Prostate gland (tissue), 2 donors: ENCODE measurements around the gene FOXL1. TPM values are rescaled to one million over a fixed set of nuclear protein-coding genes. Genes with fewer than 3 reads are reported as not detected.
A peak's percentile ranks its signal among the peaks of the same experiment; 100 is the strongest.

Experiments
- DNase-seq: peaks from one replicate; pipeline ENCODE4 v3.0.0-alpha.2; 2019; ENCODE audit warnings: low spot score
- H3K27ac ChIP-seq, 2 donors: fragments of 200-600 bp; sonication (generic); 2 replicates each; pipeline ENCODE4 v1.5.1; 2017 to 2019
- H3K27me3 ChIP-seq: fragments of 200-600 bp; sonication (generic); replicated peaks from 2 replicates; pipeline ENCODE4 v1.5.1; 2019; ENCODE audit not compliant: insufficient read depth
- H3K36me3 ChIP-seq, 2 donors: fragments of 200-600 bp; sonication (generic); 1 replicate in 1 of 2; 2 replicates in 1 of 2; pipeline versions ENCODE4 v1.5.1 to v1.8.1; 2017 to 2019
- H3K4me1 ChIP-seq: fragments of 200-600 bp; sonication (generic); replicated peaks from 2 replicates; pipeline ENCODE4 v1.5.1; 2019
- H3K4me3 ChIP-seq, 2 donors: fragments of 200-600 bp; sonication (generic); 2 replicates each; pipeline ENCODE4 v1.5.1; 2017 to 2019
- H3K9me3 ChIP-seq: fragments of 200-600 bp; sonication (generic); 2 replicates; pipeline ENCODE4 v1.5.1; 2017
- POLR2A ChIP-seq: fragments of 450-650 bp; IDR thresholded peaks from one replicate; pipeline ENCODE4 v1.6.1; 2016; ENCODE audit warnings: antibody characterized with exemption, mild to moderate bottlenecking
- POLR2AphosphoS5 ChIP-seq: sonication (generic); formaldehyde crosslinking; IDR thresholded peaks from one replicate; pipeline ENCODE4 v1.6.1; 2017; ENCODE audit warnings: antibody characterized with exemption
- WGBS: methylation state at CpG from one replicate; pipeline ENCODE4 v1.1.5; 2018; 5-methylcytosine and 5-hydroxymethylcytosine counted together
- intact Hi-C: fragments of 100-400 bp; cut with DNase I; formaldehyde crosslinking; loops from one replicate; pipeline ENCODE4 v1.14.2; 2022
- total RNA-seq, 2 donors: library from RNA; depleted of rRNA; stranded (reverse); fragments of >200 nt; gene quantifications; one replicate each; pipeline ENCODE4 v1.1.0, GENCODE V29; 2016
- TF ChIP-seq, protein P1 (sequence below), 4 experiments: fragments of 200-600 bp in 2 of 4; fragments of 450-650 bp in 2 of 4; sonication (generic) in 2 of 4; IDR thresholded peaks; 1 replicate in 3 of 4; 2 replicates in 1 of 4; pipeline ENCODE4 v1.5.1; 2016 to 2019; ENCODE audit warnings: antibody characterized with exemption in 4 of 4, mild to moderate bottlenecking in 2 of 4, moderate library complexity in 2 of 4

The FOXL1 gene
- total RNA-seq, 2 donors from 2014 or later = 0.87 to 8.6 TPM

DNA sequence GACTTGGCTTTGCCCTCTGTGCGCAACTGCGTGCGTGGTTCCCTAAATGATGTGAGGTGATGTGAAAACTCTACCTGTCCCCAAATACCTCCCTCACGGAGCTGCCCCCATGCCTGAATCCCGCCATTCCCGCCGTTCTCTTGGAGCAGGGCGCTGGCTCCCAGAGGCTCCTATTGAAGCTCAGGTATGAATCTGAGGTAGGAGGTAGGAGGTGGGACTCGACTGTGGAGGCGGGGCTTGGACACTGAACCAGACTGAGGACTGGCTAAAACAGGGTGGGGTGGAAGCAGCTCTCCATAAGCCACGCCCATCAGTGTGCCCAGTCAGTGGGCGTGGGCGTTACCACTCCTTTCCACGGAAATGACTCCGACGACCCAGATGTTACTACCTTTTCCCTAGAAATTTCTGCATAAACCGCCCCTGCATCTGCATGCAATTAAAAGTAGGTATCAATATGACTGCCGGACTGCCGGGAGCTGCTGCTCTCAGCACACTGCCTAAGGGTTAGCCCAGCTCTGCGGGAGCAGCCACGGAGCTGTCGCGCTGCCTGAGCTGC lies 41.0 kb downstream of the FOXL1 start:
- 93% methylated on average over 23 of the region's 23 CpGs for WGBS
- TF ChIP-seq POLR2AphosphoS5 = no peak
- no peaks in the 10 kb centered on the region for H3K9me3 ChIP-seq
- intact Hi-C loops = no loop called here
- no peak overlapping the region for H3K27ac ChIP-seq
- H3K36me3 ChIP-seq = no peaks in the 10 kb centered on the region
- H3K4me1 ChIP-seq = no peaks in the 10 kb centered on the region
- no peak for DNase-seq
- no peak overlapping the region for H3K4me3 ChIP-seq
- no peaks in the 10 kb centered on the region for H3K27me3 ChIP-seq

DNA sequence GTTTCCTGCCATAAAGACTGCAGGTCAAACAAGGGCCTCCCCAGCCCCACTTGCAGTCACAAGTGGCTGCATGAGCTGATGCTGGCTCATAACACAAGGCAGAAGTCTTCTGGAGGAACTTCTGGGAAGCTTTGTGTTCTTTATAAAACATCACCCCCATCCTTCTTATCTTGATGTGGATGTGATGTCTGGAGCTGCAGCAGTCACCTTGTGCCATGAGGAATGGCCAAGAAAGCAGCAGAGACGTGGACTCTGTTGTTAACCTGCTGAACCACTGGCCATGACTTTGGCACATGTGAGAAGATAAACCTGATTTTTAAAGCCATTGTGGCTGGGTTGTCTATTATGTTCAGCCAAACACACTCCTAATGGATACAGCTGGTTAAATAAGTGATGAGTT lies 41.8 kb downstream of the FOXL1 start:
- Histone ChIP-seq H3K36me3 (no peaks in the 10 kb centered on the region), H3K4me3 (no peak overlapping the region), H3K4me1 (no peaks in the 10 kb centered on the region), H3K27me3 (no peaks in the 10 kb centered on the region), H3K27ac (no peak overlapping the region), H3K9me3 (no peaks in the 10 kb centered on the region)
- no peak for DNase-seq
- TF ChIP-seq POLR2AphosphoS5 (no peak), POLR2A (no peak)
- TF ChIP-seq, protein P1, sequence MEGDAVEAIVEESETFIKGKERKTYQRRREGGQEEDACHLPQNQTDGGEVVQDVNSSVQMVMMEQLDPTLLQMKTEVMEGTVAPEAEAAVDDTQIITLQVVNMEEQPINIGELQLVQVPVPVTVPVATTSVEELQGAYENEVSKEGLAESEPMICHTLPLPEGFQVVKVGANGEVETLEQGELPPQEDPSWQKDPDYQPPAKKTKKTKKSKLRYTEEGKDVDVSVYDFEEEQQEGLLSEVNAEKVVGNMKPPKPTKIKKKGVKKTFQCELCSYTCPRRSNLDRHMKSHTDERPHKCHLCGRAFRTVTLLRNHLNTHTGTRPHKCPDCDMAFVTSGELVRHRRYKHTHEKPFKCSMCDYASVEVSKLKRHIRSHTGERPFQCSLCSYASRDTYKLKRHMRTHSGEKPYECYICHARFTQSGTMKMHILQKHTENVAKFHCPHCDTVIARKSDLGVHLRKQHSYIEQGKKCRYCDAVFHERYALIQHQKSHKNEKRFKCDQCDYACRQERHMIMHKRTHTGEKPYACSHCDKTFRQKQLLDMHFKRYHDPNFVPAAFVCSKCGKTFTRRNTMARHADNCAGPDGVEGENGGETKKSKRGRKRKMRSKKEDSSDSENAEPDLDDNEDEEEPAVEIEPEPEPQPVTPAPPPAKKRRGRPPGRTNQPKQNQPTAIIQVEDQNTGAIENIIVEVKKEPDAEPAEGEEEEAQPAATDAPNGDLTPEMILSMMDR (IDR thresholded peaks at IDR 0.05) = no peak
- intact Hi-C loops = no loop called here
- 86% methylated on average over 1 of the region's 1 CpG for WGBS

- Histone ChIP-seq H3K36me3 (no peaks in the 10 kb centered on the region), H3K9me3 (no peaks in the 10 kb centered on the region), H3K27ac (no peak overlapping the region), H3K4me3 (no peak overlapping the region), H3K4me1 (no peaks in the 10 kb centered on the region), H3K27me3 (no peaks in the 10 kb centered on the region)
- intact Hi-C loops = no loop called here
- WGBS = 94% methylated on average over 10 of the region's 10 CpGs
- TF ChIP-seq, protein P1 (IDR thresholded peaks at IDR 0.05) = no peak
- TF ChIP-seq POLR2A = no peak
- no peak for TF ChIP-seq POLR2AphosphoS5
- DNase-seq = no peak
Observed at GRCh38 chr16:86621966-86622365, 43.6 kb downstream of the FOXL1 start.

GRCh38 chr16:86622700-86623615 lies 44.6 kb downstream of the FOXL1 start:
- TF ChIP-seq POLR2AphosphoS5 = no peak
- no peak for TF ChIP-seq POLR2A
- TF ChIP-seq, protein P1 (IDR thresholded peaks at IDR 0.05) = no peak

GRCh38 chr16:86625029-86625428 lies 46.7 kb downstream of the FOXL1 start:
- H3K27ac ChIP-seq = no peak overlapping the region
- DNase-seq = peak; percentile 79
- intact Hi-C loops = no loop called here
- no peaks in the 10 kb centered on the region for H3K27me3 ChIP-seq
- H3K4me3 ChIP-seq = no peak overlapping the region
- H3K4me1 ChIP-seq = no peaks in the 10 kb centered on the region
- no peaks in the 10 kb centered on the region for H3K9me3 ChIP-seq
- no peak for TF ChIP-seq POLR2A
- TF ChIP-seq POLR2AphosphoS5 = peak; percentile 73
- TF ChIP-seq, protein P1 (IDR thresholded peaks at IDR 0.05) = no peak
- H3K36me3 ChIP-seq = no peaks in the 10 kb centered on the region
- 24% methylated on average over 17 of the region's 17 CpGs for WGBS

More at GRCh38 chr16:86622700-86623615, 44.6 kb downstream of the FOXL1 start:
- no peak for DNase-seq
- Histone ChIP-seq H3K36me3 (no peaks in the 10 kb centered on the region), H3K4me3 (no peak overlapping the region), H3K27me3 (no peaks in the 10 kb centered on the region), H3K9me3 (no peaks in the 10 kb centered on the region), H3K4me1 (no peaks in the 10 kb centered on the region), H3K27ac (no peak overlapping the region)
- intact Hi-C loops = no loop called here
- 94% methylated on average over 16 of the region's 16 CpGs for WGBS
